NCI-H2171 treated with DMSO at 0.1 percent for 48 hours (cell line): ENCODE results near the gene SYNGR1.
"Not testable (repeated sequence)": the region's sequence is repeated elsewhere in the genome, so short reads cannot be mapped to it uniquely, and the experiment has no call there.

Source experiments
- DNase-seq: peaks from one replicate; lab custom pipeline; 2025; lab: John Stamatoyannopoulos, UW

The SYNGR1 gene

DNA sequence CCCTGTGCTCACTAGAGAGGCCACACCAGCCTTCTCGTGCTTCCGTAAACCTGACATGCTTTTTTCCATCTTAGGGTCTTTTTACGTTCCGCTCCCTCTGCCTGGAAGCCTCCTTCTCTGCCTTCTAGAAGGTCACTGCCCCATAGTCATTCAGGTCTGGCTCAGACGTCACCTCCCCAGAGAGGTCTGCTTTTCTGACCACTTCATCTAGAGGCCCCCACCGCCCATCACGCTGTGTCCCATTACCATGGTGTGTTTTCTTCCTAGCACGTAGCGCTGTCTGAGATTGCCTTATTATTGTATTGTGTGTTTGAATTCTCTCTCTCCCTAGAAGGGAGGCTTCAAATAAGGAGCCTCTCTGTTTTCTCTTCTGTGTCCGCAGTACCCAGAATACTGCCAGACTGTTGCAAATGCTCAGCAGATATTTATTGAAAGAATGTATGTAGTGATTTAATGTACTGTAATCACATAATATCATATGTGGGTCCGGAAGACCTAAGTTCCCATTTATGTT is 59.8 kb downstream of the SYNGR1 start:
- DNase-seq: no peak

DNA sequence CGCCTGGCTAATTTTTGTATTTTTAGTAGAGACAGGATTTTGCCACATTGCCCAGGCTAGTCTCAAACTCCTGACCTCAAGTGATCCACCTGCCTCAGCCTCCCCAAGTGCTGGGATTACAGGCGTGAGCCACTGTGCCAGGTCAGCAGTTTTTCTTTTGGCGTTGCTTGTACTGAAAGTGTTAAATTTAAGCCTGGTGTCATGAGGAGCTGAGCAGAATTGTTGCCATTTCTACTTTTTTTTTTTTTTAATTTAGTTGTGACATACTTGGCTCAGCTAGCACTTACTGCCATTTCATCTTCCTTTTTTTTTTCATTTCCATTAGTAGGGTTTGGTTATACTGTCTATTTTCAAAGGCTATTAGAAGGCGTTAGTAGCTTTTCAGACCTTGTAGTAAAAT is 60.5 kb downstream of the SYNGR1 start:
- no peak for DNase-seq

GRCh38 chr22:39411828-39412365 is 62.1 kb downstream of the SYNGR1 start:
- not testable (repeated sequence) for DNase-seq

GRCh38 chr22:39413204-39413603 is 63.4 kb downstream of the SYNGR1 start:
- DNase-seq: not testable (repeated sequence)

- no peak for DNase-seq
These were observed 64.6 kb downstream of the SYNGR1 start for GRCh38 chr22:39414377-39414776.

- DNase-seq: no peak
These were observed 65.1 kb downstream of the SYNGR1 start for GRCh38 chr22:39414886-39415285.

DNA sequence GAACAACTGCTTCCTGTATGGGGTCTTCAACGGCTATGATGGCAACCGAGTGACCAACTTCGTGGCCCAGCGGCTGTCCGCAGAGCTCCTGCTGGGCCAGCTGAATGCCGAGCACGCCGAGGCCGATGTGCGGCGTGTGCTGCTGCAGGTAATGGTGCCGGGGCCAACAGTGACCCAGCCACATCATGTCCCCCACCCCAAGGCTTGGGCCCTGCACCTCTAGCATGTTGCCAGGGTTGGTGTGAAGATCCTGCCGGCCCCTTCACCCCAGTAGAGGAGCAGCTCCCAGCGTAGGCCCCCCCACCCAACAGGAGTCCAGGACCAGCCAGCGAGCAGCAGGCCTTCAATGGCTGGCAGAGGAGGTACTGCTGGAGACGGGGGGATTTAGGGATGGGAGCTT is 65.7 kb downstream of the SYNGR1 start:
- DNase-seq: no peak

GRCh38 chr22:39416319-39416718 is 66.5 kb downstream of the SYNGR1 start:
- DNase-seq: no peak

- DNase-seq: no peak
These were observed 67.8 kb downstream of the SYNGR1 start for GRCh38 chr22:39417641-39418040.

- DNase-seq: no peak
These were observed 68.9 kb downstream of the SYNGR1 start for GRCh38 chr22:39418696-39419095.

GRCh38 chr22:39419096-39419495 is 69.3 kb downstream of the SYNGR1 start:
- DNase-seq: no peak

DNA sequence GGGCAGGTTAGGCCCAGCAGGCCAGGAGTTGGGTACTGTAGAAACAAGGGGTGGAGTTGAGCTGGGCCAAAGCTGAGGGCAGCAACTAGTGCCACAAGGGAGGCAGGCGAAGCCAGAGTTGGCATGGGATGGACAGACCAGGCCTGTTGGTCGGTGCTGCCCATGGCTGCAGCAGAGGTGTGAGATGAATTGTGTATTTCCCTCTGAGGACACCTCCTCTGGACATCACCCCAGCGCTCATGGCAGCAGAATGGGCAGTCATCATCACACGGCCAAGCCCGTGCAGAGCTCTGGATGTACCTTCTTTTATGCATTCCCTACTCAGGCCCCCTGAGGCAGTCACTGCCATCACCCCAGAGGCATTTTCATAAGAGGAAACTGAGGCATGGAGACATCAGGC is 70.1 kb downstream of the SYNGR1 start:
- no peak for DNase-seq

- no peak for DNase-seq
These were observed 71.9 kb downstream of the SYNGR1 start for GRCh38 chr22:39421691-39422090.

DNA sequence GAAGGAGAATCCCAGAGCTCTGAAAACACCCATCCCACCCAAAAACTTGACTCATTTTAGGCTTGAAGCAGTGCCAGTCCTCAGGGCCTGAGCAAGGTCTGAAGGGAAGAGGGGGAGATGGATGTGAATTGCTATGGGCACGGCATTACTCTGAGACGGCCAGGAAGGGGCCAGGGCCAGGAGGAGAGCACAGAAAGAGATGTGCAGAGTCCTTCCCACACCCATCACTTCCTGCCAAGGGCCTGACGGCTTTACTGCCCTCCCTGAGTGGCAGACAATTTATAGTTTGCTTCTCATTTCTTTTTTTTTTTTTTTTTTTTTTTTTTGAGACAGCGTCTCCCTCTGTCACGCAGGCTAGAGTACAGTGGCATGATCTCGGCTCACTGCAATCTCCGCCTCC is 72.3 kb downstream of the SYNGR1 start:
- no peak for DNase-seq

DNA sequence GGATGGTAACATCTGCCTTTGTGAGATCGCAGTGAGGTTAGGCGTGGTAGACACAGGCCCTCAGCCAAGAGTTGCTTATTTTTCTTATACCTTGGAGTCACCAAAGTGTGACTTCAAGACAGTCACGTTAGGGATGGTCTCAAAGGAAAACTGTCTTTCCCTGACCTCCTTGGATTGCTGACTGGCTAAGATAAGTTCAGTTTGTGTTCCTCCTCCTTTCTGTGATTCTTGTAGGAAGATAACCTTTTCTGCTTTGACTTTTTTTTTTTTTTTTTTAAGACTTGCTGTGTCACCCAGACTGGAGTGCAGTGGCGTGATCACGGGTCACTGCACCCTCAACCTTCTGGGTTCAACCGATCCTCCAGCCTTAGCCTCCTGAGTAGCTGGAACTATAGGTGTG is 72.9 kb downstream of the SYNGR1 start:
- no peak for DNase-seq

GRCh38 chr22:39423976-39424375 is 74.2 kb downstream of the SYNGR1 start:
- no peak for DNase-seq

DNA sequence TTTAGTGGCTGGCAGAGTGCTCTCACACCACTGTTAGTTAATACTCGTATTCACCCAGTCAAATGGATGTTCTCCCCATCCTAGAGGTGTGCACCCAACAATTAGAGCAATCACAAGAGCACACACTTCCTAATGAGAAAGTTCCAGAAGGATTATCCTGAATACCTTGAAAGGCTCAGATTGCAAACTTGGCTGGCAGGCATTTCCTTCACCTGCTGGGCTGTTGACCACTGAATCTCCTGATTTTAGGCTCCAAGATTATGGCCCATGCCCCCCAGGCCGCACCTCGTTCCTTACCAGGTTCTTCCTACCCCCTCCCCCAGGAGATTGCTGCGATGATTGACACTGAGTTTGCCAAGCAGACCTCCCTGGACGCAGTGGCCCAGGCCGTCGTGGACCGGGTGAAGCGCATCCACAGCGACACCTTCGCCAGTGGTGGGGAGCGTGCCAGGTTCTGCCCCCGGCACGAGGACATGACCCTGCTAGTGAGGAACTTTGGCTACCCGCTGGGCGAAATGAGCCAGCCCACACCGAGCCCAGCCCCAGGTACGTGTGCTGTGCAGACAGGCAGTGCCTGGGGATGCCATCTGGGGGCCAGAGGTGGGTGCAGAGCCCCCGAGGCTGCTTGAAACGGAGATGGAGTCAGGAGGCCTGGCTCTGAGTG is 76.7 kb downstream of the SYNGR1 start:
- no peak for DNase-seq

DNA sequence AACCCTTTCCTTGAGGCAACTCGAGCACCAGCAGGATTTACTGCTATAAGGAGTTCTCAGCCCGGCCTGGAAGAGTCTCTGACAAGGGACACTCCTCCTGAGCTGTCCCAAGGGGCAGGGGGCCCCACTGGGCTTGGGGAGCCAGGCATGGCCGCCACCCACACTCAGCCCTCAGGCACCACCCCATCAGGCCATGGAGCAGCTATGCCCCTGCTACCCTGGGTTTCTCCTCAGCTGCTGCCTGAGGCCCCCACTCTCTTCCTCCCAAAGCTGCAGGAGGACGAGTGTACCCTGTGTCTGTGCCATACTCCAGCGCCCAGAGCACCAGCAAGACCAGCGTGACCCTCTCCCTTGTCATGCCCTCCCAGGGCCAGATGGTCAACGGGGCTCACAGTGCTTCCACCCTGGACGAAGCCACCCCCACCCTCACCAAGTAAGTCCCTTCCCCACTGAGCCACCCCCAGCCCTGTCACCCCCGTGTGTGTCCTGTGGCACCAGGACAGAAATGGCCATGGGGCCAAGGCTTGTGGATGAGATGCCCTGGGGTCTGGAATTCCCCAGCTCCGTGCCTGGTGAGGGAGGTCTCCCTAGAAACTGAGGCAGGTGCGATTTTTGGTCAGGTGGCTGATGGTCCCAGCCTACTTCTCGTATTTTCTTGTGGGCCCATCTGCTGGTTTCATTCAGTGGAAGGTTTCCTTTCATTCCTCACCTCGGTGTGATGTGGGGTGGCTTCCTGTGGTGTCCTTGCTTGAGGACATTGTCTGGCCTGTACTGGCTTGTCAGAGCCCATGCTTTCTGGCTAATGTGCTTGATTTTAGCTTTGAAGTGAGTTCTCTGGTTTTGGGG is 78.2 kb downstream of the SYNGR1 start:
- no peak for DNase-seq

DNA sequence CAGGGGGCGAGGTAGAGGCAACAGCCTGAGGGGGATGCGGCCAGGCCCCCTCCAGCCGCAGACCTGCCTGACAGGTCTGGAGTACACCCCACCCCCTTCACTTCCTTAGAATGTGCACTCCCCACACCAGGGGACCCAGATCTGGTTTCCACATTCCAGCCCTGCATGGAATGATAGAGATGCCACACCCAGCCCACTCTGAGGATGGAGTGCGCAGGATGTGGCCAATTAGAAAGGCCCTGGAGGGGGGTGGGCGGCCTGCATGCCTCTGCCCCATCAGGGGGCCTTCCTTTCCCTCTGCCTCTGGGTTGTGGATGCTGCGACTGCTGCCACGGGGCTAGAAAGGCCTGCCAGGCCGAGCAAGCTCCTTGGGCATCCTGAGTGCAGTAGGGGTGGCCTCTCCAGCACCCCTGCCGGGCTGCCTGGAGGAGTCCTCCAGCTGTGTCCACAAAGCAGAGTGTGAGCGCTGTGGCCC is 78.8 kb downstream of the SYNGR1 start:
- no peak for DNase-seq

GRCh38 chr22:39429186-39429585 is 79.4 kb downstream of the SYNGR1 start:
- DNase-seq: no peak

DNA sequence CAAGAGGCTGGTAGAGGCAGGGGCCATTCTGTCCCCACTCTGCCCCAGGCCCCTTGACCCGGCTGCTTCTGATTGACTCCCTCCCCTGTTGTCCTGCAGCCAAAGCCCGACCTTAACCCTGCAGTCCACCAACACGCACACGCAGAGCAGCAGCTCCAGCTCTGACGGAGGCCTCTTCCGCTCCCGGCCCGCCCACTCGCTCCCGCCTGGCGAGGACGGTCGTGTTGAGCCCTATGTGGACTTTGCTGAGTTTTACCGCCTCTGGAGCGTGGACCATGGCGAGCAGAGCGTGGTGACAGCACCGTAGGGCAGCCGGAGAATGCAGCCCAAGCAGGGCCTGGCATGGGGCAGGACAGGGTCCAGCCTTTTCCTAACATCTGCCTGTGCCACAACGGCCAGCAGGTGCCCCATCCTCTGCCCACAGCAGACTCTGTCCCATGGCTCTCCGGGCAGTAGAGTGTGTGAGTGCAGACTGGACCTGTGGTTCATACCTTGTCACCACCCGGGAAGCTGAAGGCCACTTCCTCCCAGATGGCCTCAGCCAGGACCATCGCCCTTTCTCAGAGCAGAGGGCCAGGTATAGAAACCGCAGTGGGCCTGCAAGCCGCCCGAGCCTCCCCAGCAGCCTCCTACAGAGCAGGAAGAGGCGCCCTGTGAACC is 80.3 kb downstream of the SYNGR1 start:
- DNase-seq: no peak

GRCh38 chr22:39430576-39431150 is 80.9 kb downstream of the SYNGR1 start:
- no peak for DNase-seq
